HepG2 (cell line): Measurements from ENCODE around the gene KIAA1958. TPM values are rescaled to one million over a fixed set of nuclear protein-coding genes. Genes with fewer than 3 reads are reported as not detected.
A peak's percentile ranks its signal among the peaks of the same experiment; 100 is the strongest.

Experiments used
- ATAD3A ChIP-seq: sonication (generic); formaldehyde crosslinking; IDR thresholded peaks from 2 replicates; pipeline ENCODE4 v1.4.0; 2020; ENCODE audit warnings: missing genetic modification reagents
- ATF7 ChIP-seq, 2 experiments: fragments of 450-650 bp in 1 of 2; sonication (generic) in 1 of 2; formaldehyde crosslinking in 1 of 2; IDR thresholded peaks; 2 replicates each; pipeline versions ENCODE4 v1.4.0 to v1.6.1; 2016 to 2020; ENCODE audit warnings: antibody characterized with exemption in 1 of 2, mild to moderate bottlenecking in 1 of 2, missing genetic modification reagents in 1 of 2
- ATRX ChIP-seq: sonication (generic); formaldehyde crosslinking; IDR thresholded peaks from 2 replicates; pipeline ENCODE4 v1.4.0; 2020; ENCODE audit warnings: missing genetic modification reagents, borderline replicate concordance
- CEBPG ChIP-seq: IDR thresholded peaks from 2 replicates; pipeline ENCODE4 v1.6.1; 2016
- CREBL2 ChIP-seq: sonication (generic); formaldehyde crosslinking; IDR thresholded peaks from 2 replicates; pipeline ENCODE4 v1.8.1; 2023; ENCODE audit warnings: missing genetic modification reagents, mild to moderate bottlenecking, borderline replicate concordance
- HNRNPH1 ChIP-seq: fragments of 200-400 bp; formaldehyde crosslinking; optimal IDR thresholded peaks from 2 replicates; pipeline ENCODE3; 2017; ENCODE audit warnings: mild to moderate bottlenecking, low read depth, low read length
- KDM6A ChIP-seq: IDR thresholded peaks from 2 replicates; pipeline ENCODE4 v1.6.1; 2016; ENCODE audit warnings: low read depth
- KLF13 ChIP-seq: sonication (generic); formaldehyde crosslinking; IDR thresholded peaks from 2 replicates; pipeline ENCODE4 v1.4.0; 2020; ENCODE audit warnings: mild to moderate bottlenecking, missing genetic modification reagents
- MED13 ChIP-seq: sonication (generic); formaldehyde crosslinking; IDR thresholded peaks from 2 replicates; pipeline ENCODE4 v1.5.0; 2020; ENCODE audit warnings: missing genetic modification reagents
- NPAS2 ChIP-seq: sonication (generic); formaldehyde crosslinking; IDR thresholded peaks from 2 replicates; pipeline ENCODE4 v1.8.0; 2022; ENCODE audit warnings: mild to moderate bottlenecking, missing genetic modification reagents, borderline replicate concordance
- RXRA ChIP-seq: sonication (generic); formaldehyde crosslinking; IDR thresholded peaks from 2 replicates; pipeline ENCODE4 v1.5.1; 2020; ENCODE audit warnings: missing genetic modification reagents
- SNAI1 ChIP-seq: sonication (generic); formaldehyde crosslinking; IDR thresholded peaks from 2 replicates; pipeline ENCODE4 v1.5.0; 2020; ENCODE audit warnings: mild to moderate bottlenecking, missing genetic modification reagents, borderline replicate concordance
- SNAPC4 ChIP-seq: sonication (generic); formaldehyde crosslinking; IDR thresholded peaks from 2 replicates; pipeline ENCODE4 v1.4.0; 2020; ENCODE audit warnings: mild to moderate bottlenecking, missing genetic modification reagents
- SPEN ChIP-seq: sonication (generic); formaldehyde crosslinking; IDR thresholded peaks from 2 replicates; pipeline ENCODE4 v1.5.1; 2020; ENCODE audit warnings: low read depth, mild to moderate bottlenecking, missing genetic modification reagents
- ZBTB26 ChIP-seq: IDR thresholded peaks from 2 replicates; pipeline ENCODE4 v1.6.1; 2016; ENCODE audit warnings: missing compliant biosample characterization, missing genetic modification reagents, borderline replicate concordance
- ZNF281 ChIP-seq: sonication (generic); formaldehyde crosslinking; IDR thresholded peaks from 2 replicates; pipeline ENCODE4 v1.4.0; 2020; ENCODE audit warnings: missing genetic modification reagents, borderline replicate concordance
- ZNF33B ChIP-seq: sonication (generic); formaldehyde crosslinking; IDR thresholded peaks from 2 replicates; pipeline ENCODE4 v1.5.1; 2020; ENCODE audit warnings: mild to moderate bottlenecking, missing genetic modification reagents
- ZNF350 ChIP-seq: sonication (generic); formaldehyde crosslinking; IDR thresholded peaks from 2 replicates; pipeline ENCODE4 v1.4.0; 2020; ENCODE audit warnings: mild to moderate bottlenecking, low read depth, missing genetic modification reagents, borderline replicate concordance
- ZNF674 ChIP-seq: sonication (generic); formaldehyde crosslinking; IDR thresholded peaks from 2 replicates; pipeline ENCODE4 v1.5.0; 2020; ENCODE audit warnings: low read depth, mild to moderate bottlenecking, missing genetic modification reagents
- ZNF678 ChIP-seq: sonication (generic); formaldehyde crosslinking; IDR thresholded peaks from 2 replicates; pipeline ENCODE4 v1.4.0; 2020; ENCODE audit warnings: mild to moderate bottlenecking, missing genetic modification reagents
- polyA plus RNA-seq, 8 experiments: library from polyadenylated mRNA; depleted of rRNA in 3 of 8; stranded (reverse) in 7 of 8; unstranded in 1 of 8; fragments of >200 nt; fragmentation: Illumina TruSeq in 4 of 8; extraction: Trizol in 4 of 8; gene quantifications; 2 replicates each; pipeline versions ENCODE4 v1.2.1 to v1.2.3, GENCODE V29; 2011 to 2016; ENCODE audit warnings: low read depth in 4 of 8, missing spikeins in 1 of 8, mixed read lengths in 1 of 8; ENCODE audit not compliant: insufficient read depth in 1 of 8
- total RNA-seq, 5 experiments: library from RNA; depleted of rRNA; stranded (reverse); fragments of >200 nt; fragmentation: Illumina TruSeq; extraction: Trizol; gene quantifications; 2 replicates each; pipeline ENCODE4 v1.2.3, GENCODE V29; 2016; ENCODE audit warnings: low read depth in 1 of 5

KIAA1958 gene
- total and polyA plus RNA-seq, 2 of the 13 experiments (the other 11 are each of a cell fraction or from before 2014, with no cell fraction given) = 8.5 to 10.3 TPM

- TF ChIP-seq ZBTB26 (CRISPR knock-in tag) (peak; percentile 78), ZNF678 (CRISPR knock-in tag) (0 out of 2 replicates have a peak, but pooled peaks have one; percentile 89), ATRX (no peak), ZNF33B (CRISPR knock-in tag) (0 out of 2 replicates have a peak, but pooled peaks have one; percentile 37), ZNF281 (peak; percentile 52), SNAPC4 (CRISPR knock-in tag) (peak; percentile 87), RXRA (CRISPR knock-in tag) (peak; percentile 87), CREBL2 (CRISPR knock-in tag) (no peak; the same call in 1 of the 2 replicates), ATF7 (IDR thresholded peaks at IDR 0.05) (no peak), ATF7 (CRISPR knock-in tag; IDR thresholded peaks at IDR 0.05) (no peak), KLF13 (CRISPR knock-in tag) (no peak), CEBPG (CRISPR knock-in tag) (peak; percentile 58), NPAS2 (CRISPR knock-in tag) (no peak), HNRNPH1 (no peak), ZNF674 (CRISPR knock-in tag) (no peak), SNAI1 (CRISPR knock-in tag) (peak; percentile 81; the same call in 1 of the 2 replicates), SPEN (CRISPR knock-in tag) (peak; percentile 92), MED13 (CRISPR knock-in tag) (no peak), ZNF350 (CRISPR knock-in tag) (peak; percentile 83; the same call in 1 of the 2 replicates), KDM6A (CRISPR knock-in tag) (no peak), ATAD3A (CRISPR knock-in tag) (no peak)
Measured at GRCh38 chr9:112486221-112487007, at the start of gene KIAA1958 (continued).
